Stomach (tissue), 9 donors: ENCODE measurements around the gene AANAT. TPM values are rescaled to one million over a fixed set of nuclear protein-coding genes. Genes with fewer than 3 reads are reported as not detected.

Experiments used
- DNase-seq, 2 donors: peaks; one replicate each; pipeline versions ENCODE4 v3.0.0 to v3.0.0-alpha.2; 2013 to 2019
- H3K27ac ChIP-seq, 5 donors: fragments of 200-600 bp in 4 of 5; sonication (generic) in 4 of 5; one replicate each; pipeline ENCODE4 v1.5.1; 2013 to 2019; ENCODE audit warnings: mild to moderate bottlenecking in 1 of 5, moderate library complexity in 1 of 5
- H3K27me3 ChIP-seq, 3 donors: fragments of 200-600 bp; sonication (generic); one replicate each; pipeline ENCODE4 v1.5.1; 2017 to 2019; ENCODE audit warnings: mixed run types in 1 of 3
- H3K36me3 ChIP-seq, 4 donors: fragments of 200-600 bp; sonication (generic); 1 replicate in 3 of 4; 2 replicates in 1 of 4; pipeline ENCODE4 v1.5.1; 2016 to 2019
- H3K4me1 ChIP-seq, 4 donors: fragments of 200-600 bp; sonication (generic); one replicate each; pipeline ENCODE4 v1.5.1; 2016 to 2019
- H3K4me3 ChIP-seq, 4 donors: fragments of 200-600 bp; sonication (generic) in 3 of 4; one replicate each; pipeline ENCODE4 v1.5.1; 2016 to 2019; ENCODE audit warnings: mild to moderate bottlenecking in 1 of 4
- H3K9me3 ChIP-seq, 4 donors: fragments of 200-600 bp; sonication (generic); one replicate each; pipeline ENCODE4 v1.5.1; 2016 to 2019
- CTCF ChIP-seq, 7 experiments: fragments of 450-650 bp in 4 of 7; fragments of 200-600 bp in 3 of 7; sonication (generic) in 3 of 7; IDR thresholded peaks; one replicate each; pipeline ENCODE4 v1.5.1; 2016 to 2019; ENCODE audit warnings: antibody characterized with exemption in 7 of 7, control low read depth in 2 of 7, mild to moderate bottlenecking in 1 of 7
- EP300 ChIP-seq: sonication (generic); formaldehyde crosslinking; IDR thresholded peaks from one replicate; pipeline ENCODE4 v1.6.1; 2017; ENCODE audit warnings: antibody characterized with exemption
- POLR2A ChIP-seq, 4 donors: fragments of 450-650 bp; IDR thresholded peaks; one replicate each; pipeline ENCODE4 v1.6.1; 2016; ENCODE audit warnings: antibody characterized with exemption in 4 of 4, control low read depth in 2 of 4, mild to moderate bottlenecking in 1 of 4, moderate library complexity in 1 of 4
- POLR2AphosphoS5 ChIP-seq, 3 donors: sonication (generic); formaldehyde crosslinking; IDR thresholded peaks; one replicate each; pipeline ENCODE4 v1.6.1; 2016; ENCODE audit warnings: antibody characterized with exemption in 3 of 3
- WGBS, 5 donors: extraction: QIAGEN DNeasy Blood & Tissue Kit in 3 of 5; methylation state at CpG; one replicate each; pipeline versions ENCODE4 v1.1.5 to v1.1.7; 2013 to 2018; 5-methylcytosine and 5-hydroxymethylcytosine counted together
- intact Hi-C: fragments of 100-400 bp; cut with DNase I; formaldehyde crosslinking; loops from one replicate; pipeline ENCODE4 v1.15.1; 2023; ENCODE audit warnings: low total_unique reads
- polyA plus RNA-seq, 3 donors: library from polyadenylated mRNA; stranded (reverse); fragments of 200-250 nt; gene quantifications; one replicate each; pipeline ENCODE4 v1.2.3, GENCODE V29; 2013
- total RNA-seq, 5 donors: library from RNA; depleted of rRNA; stranded (reverse); fragments of >200 nt; gene quantifications; one replicate each; pipeline versions ENCODE4 v1.1.0 to v1.2.3, GENCODE V29; 2014 to 2016
- donor health status: healthy with polysubstance abuse.
- donor health status: Bipolar disorder and iron deficiency.
- donor health status: healthy.

Gene AANAT
- total and polyA plus RNA-seq, 8 donors: 0.44 TPM; not detected in 7

GRCh38 chr17:76438906-76439305, 28.5 kb upstream of the AANAT start:
- DNase-seq: no peak
- intact Hi-C loops: no loop called here
- peaks cover 9 to 48% (median 26%) of the 10 kb centered on the region in 4 donors for H3K4me1 ChIP-seq
- peaks cover 0 to 11% (median 3%) of the 10 kb centered on the region in 4 donors for H3K36me3 ChIP-seq
- WGBS, 5 donors: 45 to 70% (median 53%) methylated on average over 9 of the region's 9 CpGs
- no peak overlapping the region for H3K27ac ChIP-seq
- TF ChIP-seq CTCF (IDR thresholded peaks at IDR 0.05): no peak
- TF ChIP-seq POLR2AphosphoS5 (IDR thresholded peaks at IDR 0.05): no peak
- TF ChIP-seq POLR2A (IDR thresholded peaks at IDR 0.05): no peak
- TF ChIP-seq EP300: no peak
- H3K4me3 ChIP-seq: no peak overlapping the region
- no peaks in the 10 kb centered on the region for H3K9me3 ChIP-seq
- no peaks in the 10 kb centered on the region for H3K27me3 ChIP-seq

GRCh38 chr17:76439314-76439928, 28.0 kb upstream of the AANAT start:
- Histone ChIP-seq H3K36me3 (peaks cover 0 to 6% (median 0%) of the 10 kb centered on the region in 4 donors), H3K4me3 (no peak overlapping the region), H3K4me1 (peaks cover 9 to 52% (median 26%) of the 10 kb centered on the region in 4 donors), H3K27ac (no peak overlapping the region), H3K27me3 (no peaks in the 10 kb centered on the region), H3K9me3 (no peaks in the 10 kb centered on the region)
- 80 to 93% (median 86%) methylated on average over 6 of the region's 6 CpGs for WGBS, 5 donors
- TF ChIP-seq CTCF (IDR thresholded peaks at IDR 0.05): no peak
- TF ChIP-seq EP300: no peak
- TF ChIP-seq POLR2AphosphoS5 (IDR thresholded peaks at IDR 0.05): no peak
- TF ChIP-seq POLR2A (IDR thresholded peaks at IDR 0.05): no peak
- no peak for DNase-seq
- intact Hi-C loops: no loop called here

GRCh38 chr17:76440751-76441362, 26.5 kb upstream of the AANAT start:
- 71 to 89% (median 82%) methylated on average over 2 of the region's 2 CpGs for WGBS, 5 donors
- Histone ChIP-seq H3K27me3 (no peaks in the 10 kb centered on the region), H3K36me3 (no peaks in the 10 kb centered on the region), H3K9me3 (no peaks in the 10 kb centered on the region), H3K4me3 (no peak overlapping the region), H3K4me1 (peaks cover 9 to 54% (median 30%) of the 10 kb centered on the region in 4 donors), H3K27ac (no peak overlapping the region)
- intact Hi-C loops: no loop called here
- TF ChIP-seq POLR2A (IDR thresholded peaks at IDR 0.05) (no peak), CTCF (IDR thresholded peaks at IDR 0.05) (no peak), POLR2AphosphoS5 (IDR thresholded peaks at IDR 0.05) (no peak), EP300 (no peak)
- no peak for DNase-seq

GRCh38 chr17:76441686-76442340, 25.6 kb upstream of the AANAT start:
- H3K4me1 ChIP-seq: peaks cover 18 to 64% (median 38%) of the 10 kb centered on the region in 4 donors
- intact Hi-C loops: no loop called here
- H3K27ac ChIP-seq: no peak overlapping the region
- no peaks in the 10 kb centered on the region for H3K36me3 ChIP-seq
- no peaks in the 10 kb centered on the region for H3K27me3 ChIP-seq
- DNase-seq: no peak
- 74 to 81% (median 79%) methylated on average over 13 of the region's 13 CpGs for WGBS, 5 donors
- no peak overlapping the region for H3K4me3 ChIP-seq
- no peak for TF ChIP-seq EP300
- TF ChIP-seq POLR2A (IDR thresholded peaks at IDR 0.05): no peak
- TF ChIP-seq POLR2AphosphoS5 (IDR thresholded peaks at IDR 0.05): no peak
- TF ChIP-seq CTCF (IDR thresholded peaks at IDR 0.05): no peak
- H3K9me3 ChIP-seq: no peaks in the 10 kb centered on the region
